Caco-2 (cell line): ENCODE results near the gene UBE2N. TPM values are rescaled to one million over a fixed set of nuclear protein-coding genes. Genes with fewer than 3 reads are reported as not detected.

Experiments
- BruUV-seq: library from RNA; stranded (reverse); fragments of 400-500 nt; replicated peaks from 2 replicates; lab custom pipeline; 2021; lab: Mats Ljungman, UMichigan
- CTCF ChIA-PET: fragments of 300-600 bp; sonication (Branson Sonifier 250); formaldehyde crosslinking; loops from one replicate; lab custom pipeline; 2022; ENCODE audit warnings: antibody characterized with exemption; lab: Charles Lee
- POLR2A ChIA-PET: fragments of 300-600 bp; sonication (Branson Sonifier 250); formaldehyde crosslinking; loops from one replicate; lab custom pipeline; 2022; ENCODE audit warnings: antibody characterized with exemption; lab: Charles Lee
- DNase-seq, 2 experiments: peaks; one replicate each; pipeline versions ENCODE4 v3.0.0 to v3.0.0-alpha.2; 2020 to 2022
- H3K27me3 ChIP-seq: replicated peaks from 2 replicates; pipeline ENCODE4 v1.6.0; 2011; ENCODE audit warnings: low read length; ENCODE audit not compliant: control insufficient read depth, insufficient read depth
- H3K36me3 ChIP-seq: 2 replicates; pipeline ENCODE4 v1.5.1; 2011; ENCODE audit warnings: low read length; ENCODE audit not compliant: control insufficient read depth, insufficient read depth
- H3K4me1 ChIP-seq: fragments of 250-450 bp; sonication (Bioruptor Pico); 2 replicates; pipeline ENCODE4 v1.5.1; 2020; ENCODE audit warnings: mild to moderate bottlenecking
- H3K4me3 ChIP-seq: 2 replicates; pipeline ENCODE4 v1.5.1; 2011; ENCODE audit warnings: low read depth, mild to moderate bottlenecking, control low read depth, low read length
- H3K9me3 ChIP-seq: fragments of 250-450 bp; sonication (Bioruptor Pico); 2 replicates; pipeline ENCODE4 v1.5.1; 2020; ENCODE audit warnings: mild to moderate bottlenecking, moderate library complexity
- H3K27ac Mint-ChIP-seq: one replicate; pipeline ENCODE4 v1.8.0; 2022; ENCODE audit warnings: mixed read lengths; ENCODE audit not compliant: unreplicated experiment
- H3K27me3 Mint-ChIP-seq: one replicate; pipeline ENCODE4 v1.8.0; 2022; ENCODE audit warnings: mixed read lengths; ENCODE audit not compliant: insufficient read depth, unreplicated experiment
- H3K36me3 Mint-ChIP-seq: one replicate; pipeline ENCODE4 v1.8.0; 2022; ENCODE audit warnings: mild to moderate bottlenecking, mixed read lengths; ENCODE audit not compliant: insufficient read depth, unreplicated experiment
- H3K4me1 Mint-ChIP-seq: one replicate; pipeline ENCODE4 v1.8.0; 2022; ENCODE audit warnings: low read depth, mixed read lengths; ENCODE audit not compliant: unreplicated experiment
- H3K4me3 Mint-ChIP-seq: one replicate; pipeline ENCODE4 v1.8.0; 2022; ENCODE audit warnings: mild to moderate bottlenecking, moderate library complexity, mixed read lengths; ENCODE audit not compliant: unreplicated experiment
- H3K9me3 Mint-ChIP-seq: one replicate; pipeline ENCODE4 v1.8.0; 2022; ENCODE audit warnings: mixed read lengths; ENCODE audit not compliant: unreplicated experiment
- CTCF ChIP-seq, 2 experiments: fragments of 200-600 bp in 1 of 2; IDR thresholded peaks; 1 replicate in 1 of 2; 2 replicates in 1 of 2; pipeline versions ENCODE4 v1.5.1 to v1.8.0; 2011 to 2022; ENCODE audit warnings: antibody characterized with exemption in 1 of 2, control low read depth in 1 of 2, inconsistent platforms in 1 of 2, low read depth in 1 of 2, low read length in 1 of 2, mild to moderate bottlenecking in 1 of 2, moderate library complexity in 1 of 2; ENCODE audit not compliant: insufficient read depth in 1 of 2, severe bottlenecking in 1 of 2, unreplicated experiment in 1 of 2
- intact Hi-C: fragments of 100-400 bp; cut with micrococcal nuclease; formaldehyde crosslinking; loops from one replicate; pipeline ENCODE4 v1.10.0; 2022; ENCODE audit not compliant: unreplicated experiment
- total RNA-seq: library from RNA; stranded (reverse); gene quantifications from 2 replicates; pipeline ENCODE4 v1.2.3, GENCODE V29; 2022

The UBE2N gene
- total RNA-seq, 1 experiment from 2014 or later, result 153 TPM

DNA sequence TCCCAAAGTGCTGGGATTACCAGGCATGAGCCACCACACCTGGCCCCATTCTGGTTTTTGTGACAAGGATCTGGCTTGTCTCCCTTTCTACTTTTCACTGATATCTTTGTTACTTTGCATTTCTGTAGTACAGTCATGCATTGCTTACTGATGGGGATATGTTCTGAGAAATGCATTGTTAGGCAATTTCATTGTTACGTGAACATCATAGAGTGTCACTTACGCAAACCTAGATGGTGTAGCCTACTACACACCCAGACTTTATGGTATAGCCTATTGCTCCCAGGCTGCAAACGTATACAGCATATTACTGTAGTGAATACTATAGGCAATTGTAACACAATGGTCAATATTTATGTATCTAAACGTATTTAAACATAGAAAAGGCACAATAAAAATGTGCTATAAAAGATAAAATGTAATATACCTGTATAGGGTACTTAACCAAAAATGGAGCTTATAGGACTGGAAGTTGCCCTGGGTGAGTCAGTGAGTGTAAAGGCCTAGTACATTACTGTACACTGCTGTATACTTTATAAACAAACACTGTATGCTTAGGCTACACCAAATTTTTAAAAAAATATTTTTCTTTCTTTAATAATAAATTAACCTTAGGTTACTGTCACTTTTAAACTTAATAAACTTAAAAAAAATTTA, 41.5 kb upstream of the UBE2N start:
- POLR2A ChIA-PET, result no interaction called here
- Histone ChIP-seq H3K27me3 (no peaks in the 10 kb centered on the region), H3K36me3 (no peaks in the 10 kb centered on the region; the same call in none of the 2 replicates)

DNA sequence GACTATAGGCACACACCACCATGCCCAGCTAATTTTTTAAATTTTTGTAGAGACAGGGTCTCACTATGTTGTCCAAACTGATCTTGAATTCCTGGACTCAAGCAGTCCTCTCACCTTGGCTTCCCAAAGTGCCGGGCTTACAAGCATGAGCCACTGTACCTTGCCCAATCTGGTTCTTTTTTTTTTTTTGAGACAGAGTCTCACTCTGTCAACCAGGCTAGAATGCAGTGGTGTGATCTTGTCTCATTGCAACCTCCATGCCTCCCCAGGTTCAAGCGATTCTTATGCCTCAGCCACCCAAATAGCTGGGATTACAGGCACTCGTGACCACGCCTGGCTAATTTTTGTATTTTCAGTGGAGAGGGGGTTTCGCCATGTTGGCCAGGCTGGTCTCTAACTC, 41.0 kb upstream of the UBE2N start:
- H3K36me3 Mint-ChIP-seq, result peaks cover 22% of the 10 kb centered on the region
- H3K9me3 Mint-ChIP-seq, result no peaks in the 10 kb centered on the region
- H3K4me1 ChIP-seq, result peaks cover 5% of the 10 kb centered on the region
- CTCF ChIA-PET, result interaction anchor here (0.7 kb wide), 1 partner anchor 646 kb away, joined by 3 read pairs; no protein-coding TSS in a partner anchor
- no peaks in the 10 kb centered on the region for H3K4me1 Mint-ChIP-seq
- no peak for DNase-seq
- no peak overlapping the region for H3K4me3 Mint-ChIP-seq
- POLR2A ChIA-PET, result no interaction called here
- no peak overlapping the region for H3K4me3 ChIP-seq
- H3K27me3 ChIP-seq, result no peaks in the 10 kb centered on the region
- BruUV-seq, result no TSS peak
- no peak overlapping the region for H3K27ac Mint-ChIP-seq
- no peaks in the 10 kb centered on the region; the same call in none of the 2 replicates for H3K36me3 ChIP-seq
- H3K9me3 ChIP-seq, result no peaks in the 10 kb centered on the region
- H3K27me3 Mint-ChIP-seq, result no peaks in the 10 kb centered on the region
- TF ChIP-seq CTCF (IDR thresholded peaks at IDR 0.05; ENCODE audit: insufficient read depth in 1 of 2, low read depth in 1 of 2, low read length in 1 of 2, severe bottlenecking in 1 of 2, unreplicated experiment in 1 of 2), result no peak
- intact Hi-C loops, result no loop called here

More for the DNA sequence above, 41.5 kb upstream of the UBE2N start:
- Mint-ChIP-seq H3K27ac (no peak overlapping the region), H3K9me3 (no peaks in the 10 kb centered on the region), H3K36me3 (peaks cover 23% of the 10 kb centered on the region), H3K4me1 (no peaks in the 10 kb centered on the region), H3K4me3 (no peak overlapping the region), H3K27me3 (no peaks in the 10 kb centered on the region)
- CTCF ChIA-PET, result interaction anchor here (0.7 kb wide), 1 partner anchor 646 kb away, joined by 3 read pairs; no protein-coding TSS in a partner anchor
- no TSS peak for BruUV-seq
- intact Hi-C loops, result no loop called here
- Histone ChIP-seq H3K9me3 (no peaks in the 10 kb centered on the region), H3K4me1 (peaks cover 5% of the 10 kb centered on the region), H3K4me3 (no peak overlapping the region)
- no peak for TF ChIP-seq CTCF (IDR thresholded peaks at IDR 0.05; ENCODE audit: insufficient read depth in 1 of 2, low read depth in 1 of 2, low read length in 1 of 2, severe bottlenecking in 1 of 2, unreplicated experiment in 1 of 2)
- no peak for DNase-seq

DNA sequence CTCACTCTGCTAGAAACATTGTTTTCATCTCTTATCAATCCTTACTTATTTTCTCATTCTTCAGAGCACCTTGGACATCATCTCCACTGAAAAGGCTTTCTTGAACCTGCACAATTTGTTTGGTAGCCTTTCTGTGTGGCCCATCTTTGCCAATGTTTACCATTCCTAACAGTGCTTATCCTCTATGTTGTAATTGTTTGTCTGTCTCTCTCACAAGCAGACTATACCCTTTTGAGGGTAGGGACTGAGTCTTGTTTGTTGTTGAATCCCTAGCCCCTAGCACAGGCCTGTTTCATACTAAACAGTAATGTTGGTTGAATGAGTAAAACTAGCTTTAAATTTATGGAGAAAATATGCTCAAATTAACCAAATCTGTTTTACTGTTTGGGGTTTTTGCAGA, 34.8 kb upstream of the UBE2N start:
- Histone ChIP-seq H3K4me1 (no peaks in the 10 kb centered on the region), H3K4me3 (no peak overlapping the region), H3K36me3 (no peaks in the 10 kb centered on the region), H3K9me3 (no peaks in the 10 kb centered on the region), H3K27me3 (no peaks in the 10 kb centered on the region)
- Mint-ChIP-seq H3K27ac (no peak overlapping the region), H3K27me3 (no peaks in the 10 kb centered on the region), H3K4me1 (no peaks in the 10 kb centered on the region), H3K9me3 (no peaks in the 10 kb centered on the region), H3K36me3 (peaks cover 27% of the 10 kb centered on the region), H3K4me3 (no peak overlapping the region)
- intact Hi-C loops, result no loop called here
- BruUV-seq, result no TSS peak
- ChIA-PET POLR2A (no interaction called here), CTCF (no interaction called here)
- no peak for DNase-seq
- TF ChIP-seq CTCF (IDR thresholded peaks at IDR 0.05; ENCODE audit: insufficient read depth in 1 of 2, low read depth in 1 of 2, low read length in 1 of 2, severe bottlenecking in 1 of 2, unreplicated experiment in 1 of 2), result no peak
